ENCODE data around the gene ACSL6.

DNA sequence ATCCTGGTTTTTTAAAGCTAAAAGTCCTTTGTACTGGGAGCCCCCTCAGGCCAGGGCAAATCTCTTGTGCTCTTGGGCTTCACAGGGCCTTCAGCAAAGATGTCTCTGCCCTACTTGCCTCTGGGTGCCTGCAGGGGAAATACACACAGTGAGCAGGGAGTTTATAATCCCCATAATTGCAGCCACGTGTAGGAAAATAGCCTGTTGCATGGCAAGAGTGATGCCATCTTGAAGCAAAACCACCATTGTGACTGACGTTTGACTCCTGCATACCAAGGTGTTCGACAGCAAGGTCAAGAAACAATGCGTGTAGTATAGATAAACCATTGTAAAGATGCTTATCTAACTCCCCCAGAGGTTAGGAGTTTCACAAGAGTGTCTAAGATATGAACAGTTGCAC is 37.6 kb upstream of the ACSL6 start:
- TF ChIP-seq POLR2A (IDR thresholded peaks at IDR 0.05) (no peak), POLR2AphosphoS5 (IDR thresholded peaks at IDR 0.05) (no peak)
- TF ChIP-seq, protein P1, sequence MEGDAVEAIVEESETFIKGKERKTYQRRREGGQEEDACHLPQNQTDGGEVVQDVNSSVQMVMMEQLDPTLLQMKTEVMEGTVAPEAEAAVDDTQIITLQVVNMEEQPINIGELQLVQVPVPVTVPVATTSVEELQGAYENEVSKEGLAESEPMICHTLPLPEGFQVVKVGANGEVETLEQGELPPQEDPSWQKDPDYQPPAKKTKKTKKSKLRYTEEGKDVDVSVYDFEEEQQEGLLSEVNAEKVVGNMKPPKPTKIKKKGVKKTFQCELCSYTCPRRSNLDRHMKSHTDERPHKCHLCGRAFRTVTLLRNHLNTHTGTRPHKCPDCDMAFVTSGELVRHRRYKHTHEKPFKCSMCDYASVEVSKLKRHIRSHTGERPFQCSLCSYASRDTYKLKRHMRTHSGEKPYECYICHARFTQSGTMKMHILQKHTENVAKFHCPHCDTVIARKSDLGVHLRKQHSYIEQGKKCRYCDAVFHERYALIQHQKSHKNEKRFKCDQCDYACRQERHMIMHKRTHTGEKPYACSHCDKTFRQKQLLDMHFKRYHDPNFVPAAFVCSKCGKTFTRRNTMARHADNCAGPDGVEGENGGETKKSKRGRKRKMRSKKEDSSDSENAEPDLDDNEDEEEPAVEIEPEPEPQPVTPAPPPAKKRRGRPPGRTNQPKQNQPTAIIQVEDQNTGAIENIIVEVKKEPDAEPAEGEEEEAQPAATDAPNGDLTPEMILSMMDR (IDR thresholded peaks at IDR 0.05), result no peak
